Measurements from ENCODE around the gene MATK.
"Not testable (repeated sequence)": the region's sequence is repeated elsewhere in the genome, so short reads cannot be mapped to it uniquely, and the experiment has no call there.

Gene MATK

DNA sequence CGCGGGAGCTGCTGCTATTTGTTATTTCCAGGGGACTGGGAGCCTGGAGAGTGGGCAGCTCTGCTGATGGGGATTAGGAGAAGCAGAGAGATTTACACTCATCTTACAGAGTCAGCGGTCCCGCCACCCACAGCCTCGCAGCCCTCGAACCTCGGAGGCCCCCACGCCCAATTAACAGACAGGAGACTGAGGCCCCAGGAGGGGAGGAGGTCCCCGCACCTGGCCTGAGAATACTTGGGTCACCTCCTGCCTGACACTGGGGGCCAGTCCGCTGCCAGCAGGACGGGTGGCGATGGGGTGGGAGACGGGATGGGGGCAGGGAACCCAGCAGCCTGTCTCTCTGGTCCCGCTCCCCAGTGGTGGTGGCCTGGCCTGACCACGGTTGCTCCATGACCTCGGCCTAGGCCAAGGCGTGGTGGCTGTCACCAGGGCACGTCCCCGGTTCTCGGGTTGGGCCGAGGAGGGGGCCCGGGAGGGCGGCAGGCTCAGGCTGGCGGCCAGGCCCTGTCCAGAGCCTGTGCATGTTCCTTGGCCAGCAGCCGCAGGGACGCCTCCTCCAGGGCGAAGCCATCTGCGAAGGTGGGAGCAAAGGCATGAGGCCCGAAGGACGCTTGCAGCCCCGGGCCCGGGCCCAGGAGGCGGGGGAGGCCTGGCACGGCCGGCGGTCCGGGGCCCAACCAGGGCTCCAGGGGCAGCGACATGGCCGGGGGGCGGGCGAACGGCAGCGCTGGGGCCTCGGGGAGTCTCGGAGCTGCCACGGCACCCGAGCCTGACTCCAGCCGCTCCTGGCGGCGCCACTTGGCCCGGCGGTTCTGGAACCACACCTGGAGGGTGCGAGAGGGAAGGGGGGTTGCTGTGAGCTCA, 15.8 kb downstream of the MATK start:
- DNase-seq (ENCODE audit: low read depth): no peak

DNA sequence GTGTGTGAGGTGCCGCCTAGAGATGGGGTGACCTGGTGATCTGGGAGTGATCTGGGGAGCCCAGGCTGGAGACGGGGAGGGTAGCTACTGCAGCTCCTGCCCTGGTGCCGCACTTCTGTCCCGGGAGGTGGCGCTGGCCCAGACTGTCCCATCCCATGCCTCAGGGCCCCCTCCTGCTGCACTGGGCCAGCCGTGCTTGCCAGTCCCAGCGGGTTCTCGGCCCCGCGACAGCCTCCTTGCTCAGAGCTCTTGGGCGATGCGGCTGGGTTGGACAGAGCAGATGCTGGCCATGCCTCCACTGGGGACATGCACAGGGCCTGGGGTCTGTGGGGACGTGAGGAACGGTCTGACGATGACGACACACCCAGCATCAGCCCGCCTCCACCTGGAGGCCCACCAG, 16.7 kb downstream of the MATK start:
- DNase-seq (ENCODE audit: low read depth): no peak

DNA sequence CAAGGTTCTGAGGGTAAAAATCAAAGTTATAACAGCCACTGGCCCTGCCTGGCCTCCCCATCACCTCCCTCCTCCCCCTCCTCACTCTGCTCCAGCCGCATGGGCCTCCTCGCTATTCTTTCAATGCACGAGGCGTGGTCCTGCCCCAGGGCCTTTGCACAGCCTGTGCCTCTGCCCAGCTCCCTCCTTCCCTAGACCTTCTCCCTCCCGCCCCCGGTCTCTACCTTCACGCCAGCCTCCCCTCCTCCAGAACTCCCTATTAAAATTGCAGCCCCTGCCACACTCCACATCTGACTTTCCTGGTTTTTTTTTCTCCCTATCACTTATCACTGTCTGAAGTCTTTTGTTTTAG, 17.5 kb downstream of the MATK start:
- no peak for DNase-seq (ENCODE audit: low read depth)

DNA sequence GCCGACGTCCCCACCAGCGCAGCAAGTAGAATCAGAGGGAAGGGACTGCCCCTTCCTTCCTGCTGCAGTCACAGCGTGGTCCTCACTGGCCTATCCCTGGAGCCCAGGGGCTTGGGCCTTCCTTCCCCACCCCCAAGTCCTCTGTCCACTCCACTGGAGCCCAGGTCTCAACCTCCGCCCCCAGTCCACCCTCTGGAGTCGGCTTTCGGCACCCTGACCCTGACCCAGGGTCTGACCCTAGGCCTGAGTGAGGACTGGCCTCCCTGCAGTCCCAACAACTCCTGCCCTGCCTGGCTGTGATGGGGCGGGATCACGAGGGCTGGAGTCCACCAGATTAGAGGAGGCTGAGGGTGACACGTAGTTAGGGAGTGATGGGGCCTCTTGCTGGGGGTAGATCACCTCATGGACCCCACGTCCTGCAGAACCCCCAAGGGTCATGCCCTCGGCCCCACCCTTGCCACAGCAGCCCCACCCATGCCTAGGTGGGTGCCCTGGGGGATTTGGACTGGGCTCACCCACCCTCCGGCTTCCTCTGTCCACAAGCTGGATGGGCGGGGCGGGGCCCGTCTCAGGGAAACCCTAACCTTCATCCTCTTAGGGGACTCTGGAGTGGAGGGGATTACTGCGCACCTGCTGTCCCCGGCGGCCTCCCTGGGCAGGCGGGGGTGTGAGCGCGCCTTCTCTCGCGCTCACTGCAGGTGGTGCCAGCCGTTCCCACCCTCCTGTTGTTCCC, 18.0 kb downstream of the MATK start:
- DNase-seq (ENCODE audit: low read depth): no peak

DNA sequence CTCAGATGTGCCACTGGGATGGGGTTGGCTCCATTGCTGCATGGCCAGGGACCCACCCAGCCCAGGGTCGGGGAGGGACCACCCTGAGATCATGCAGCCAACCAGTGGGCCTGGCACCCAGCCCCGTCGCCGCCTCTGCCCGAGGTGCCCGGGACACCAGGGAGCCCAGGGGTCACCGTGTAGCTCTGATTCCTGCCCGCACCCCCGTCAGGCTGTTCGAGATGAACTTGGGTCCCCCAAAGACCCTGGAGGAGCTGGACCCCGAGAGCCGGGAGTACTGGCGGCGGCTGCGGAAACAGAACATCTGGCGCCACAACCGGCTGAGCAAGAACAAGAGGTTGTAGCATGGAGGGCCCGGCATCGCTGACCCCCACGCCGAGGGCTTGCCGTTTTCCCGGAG, 19.1 kb downstream of the MATK start:
- DNase-seq (ENCODE audit: low read depth): no peak

DNA sequence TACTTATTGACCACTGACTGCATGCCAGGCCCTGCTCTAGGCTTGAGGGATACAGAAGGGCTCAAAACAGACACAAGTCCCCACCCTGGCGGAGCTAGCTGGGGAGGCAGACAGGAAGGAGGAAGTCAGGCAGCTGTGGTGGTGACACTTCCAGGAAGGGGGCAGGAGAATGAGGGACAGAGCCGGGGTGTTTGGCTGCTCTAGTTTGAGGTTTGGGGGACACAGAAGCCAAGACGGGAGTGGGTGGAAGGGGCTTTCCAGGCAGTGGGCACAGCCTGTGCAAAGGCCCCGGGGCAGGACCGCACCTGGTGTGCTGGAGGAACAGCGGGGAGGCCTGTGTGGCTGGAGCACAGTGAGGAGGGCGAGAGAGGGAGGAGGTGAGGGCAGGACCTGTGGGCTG, 19.7 kb downstream of the MATK start:
- DNase-seq (ENCODE audit: low read depth): no peak

DNA sequence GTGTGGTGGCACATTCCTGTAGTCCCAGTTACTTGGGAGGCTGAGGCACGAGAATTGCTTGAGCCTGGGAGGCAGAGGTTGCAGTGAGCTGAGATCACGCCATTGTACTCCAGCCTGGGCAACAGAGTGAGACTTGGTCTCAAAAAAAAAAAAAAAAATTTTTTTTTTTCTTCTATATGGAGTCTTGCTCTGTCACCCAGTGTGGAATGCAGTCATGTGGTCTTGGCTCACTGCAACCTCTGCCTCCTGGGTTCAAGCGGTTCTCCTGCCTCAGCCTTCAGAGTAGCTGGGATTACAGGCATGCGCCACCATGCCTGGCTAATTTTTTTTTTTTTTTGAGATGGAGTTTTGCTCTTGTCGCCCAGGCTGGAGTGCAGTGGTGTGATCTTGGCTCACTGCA, 20.4 kb downstream of the MATK start:
- not testable (repeated sequence) for DNase-seq (ENCODE audit: low read depth)

DNA sequence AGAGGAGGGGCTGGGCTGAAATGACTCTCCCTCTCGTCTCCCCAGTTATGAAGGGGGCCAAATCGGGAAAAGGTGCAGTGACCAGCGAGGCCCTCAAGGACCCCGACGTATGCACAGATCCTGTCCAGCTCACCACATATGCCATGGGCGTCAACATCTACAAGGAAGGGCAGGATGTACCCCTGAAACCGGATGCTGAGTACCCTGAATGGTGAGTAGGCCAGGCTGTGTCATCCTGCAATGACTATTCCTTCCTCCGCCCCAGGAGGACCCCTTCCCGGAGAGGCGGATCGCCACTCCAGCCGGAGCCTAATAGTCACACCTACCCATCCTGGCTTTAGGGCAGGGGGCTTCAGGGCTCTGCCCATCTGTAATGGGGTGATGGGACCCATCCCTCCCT, 21.1 kb downstream of the MATK start:
- no peak for DNase-seq (ENCODE audit: low read depth)

DNA sequence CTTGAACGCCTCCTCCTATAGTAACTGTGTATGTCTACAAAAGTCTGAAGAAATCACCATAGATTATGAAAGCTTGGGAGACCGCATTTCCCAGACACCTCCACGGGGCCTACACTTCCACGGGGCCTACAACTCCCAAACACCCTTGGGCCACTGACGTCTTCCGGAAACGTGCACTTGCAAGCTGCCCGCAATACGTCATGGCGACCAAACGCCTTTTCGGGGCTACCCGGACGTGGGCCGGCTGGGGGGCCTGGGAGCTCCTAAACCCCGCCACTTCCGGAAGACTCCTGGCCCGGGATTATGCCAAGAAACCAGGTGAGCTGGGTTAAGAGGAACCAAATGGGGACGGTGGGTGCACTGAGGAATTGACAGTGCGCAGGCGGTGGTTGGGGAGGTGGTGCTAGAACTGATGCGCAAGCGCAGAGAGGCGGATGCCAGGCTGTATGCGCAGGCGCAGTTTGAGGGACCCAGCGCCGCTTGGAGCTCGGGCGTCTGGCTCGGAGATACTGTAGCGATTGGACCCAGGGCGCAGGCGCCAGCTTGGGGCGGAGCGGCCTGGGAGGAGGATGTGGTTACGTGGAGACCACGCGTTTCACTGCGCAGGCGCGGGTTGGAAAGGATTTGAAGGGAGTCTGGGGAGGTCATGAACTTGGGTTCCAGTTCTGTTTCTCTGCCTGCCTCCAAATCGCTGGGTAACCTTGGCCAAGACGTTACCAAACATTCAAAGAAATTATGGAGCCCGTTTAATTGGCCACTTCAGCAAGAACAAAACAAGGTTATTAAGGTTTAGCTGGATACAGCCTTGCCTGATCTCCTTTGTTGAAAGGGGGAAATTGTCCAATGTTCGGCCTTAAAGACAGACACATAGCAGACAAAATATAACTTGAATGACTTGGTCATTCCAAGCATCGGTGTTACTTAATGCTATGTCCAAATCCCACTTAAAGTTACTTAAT, 23.4 kb downstream of the MATK start, which contains the start of gene MRPL54:
MRPL54 (plus strand) TSS at position 182 of the 959 bp plus-strand sequence; CDS start at position 201, 19 bp downstream.
- peak; percentile 99 for DNase-seq (ENCODE audit: low read depth)

DNA sequence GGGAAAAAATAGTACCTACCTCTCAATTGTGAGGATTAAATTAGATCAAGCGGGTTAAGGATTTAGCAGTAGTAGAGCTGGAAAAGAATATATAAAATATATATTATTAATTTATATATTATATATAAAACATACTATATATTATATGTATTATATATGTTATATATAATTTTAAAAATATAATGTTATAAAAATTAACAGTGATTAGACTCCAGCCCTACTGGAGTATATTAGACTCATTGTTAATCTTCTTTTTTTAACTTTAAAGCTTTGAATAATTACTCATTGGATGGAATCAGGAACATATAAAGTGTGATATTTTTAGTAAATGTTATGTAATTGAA, 24.1 kb downstream of the MATK start:
- DNase-seq (ENCODE audit: low read depth): no peak

DNA sequence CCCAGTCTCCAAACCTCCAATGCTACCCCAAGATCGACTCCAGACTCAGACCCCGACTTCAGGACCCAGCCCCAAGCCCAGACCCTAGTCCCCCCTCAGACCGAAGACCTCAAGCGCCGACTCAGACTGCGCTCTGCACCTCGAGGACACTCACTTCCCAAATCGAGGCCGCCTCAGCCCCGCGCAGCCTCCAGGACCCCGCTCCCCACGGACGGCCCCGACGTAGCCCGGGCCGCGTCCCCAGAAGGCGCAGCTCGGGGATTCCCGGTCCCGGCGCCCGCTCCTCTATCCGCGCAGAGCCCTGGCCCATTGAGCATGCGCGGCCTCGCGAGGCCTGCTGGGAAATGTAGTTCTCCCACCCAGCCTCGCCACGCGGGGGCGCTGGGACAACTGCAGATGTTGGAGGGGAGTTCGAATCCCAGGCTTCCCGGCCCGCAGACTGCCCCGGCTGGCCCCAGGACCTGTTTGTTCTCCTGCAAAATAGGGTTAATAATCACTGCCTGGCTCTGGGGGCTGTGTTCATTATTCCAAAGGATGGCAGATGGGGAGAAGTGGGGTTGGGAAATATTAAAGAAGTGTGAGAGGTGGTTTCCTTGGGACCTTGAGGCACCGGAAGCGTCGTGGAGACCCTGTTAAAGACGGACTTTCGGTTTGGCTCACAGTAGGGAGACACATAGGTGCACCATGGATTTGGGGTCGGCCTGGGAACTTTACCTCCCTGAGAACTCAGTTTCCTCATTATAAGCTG, 24.6 kb downstream of the MATK start, which contains the start of gene APBA3:
APBA3 (minus strand) TSS at position 311 of the 748 bp plus-strand sequence. CDS start 1,428 bp downstream, outside the sequence.
- peak; percentile 97 for DNase-seq (ENCODE audit: low read depth)

DNA sequence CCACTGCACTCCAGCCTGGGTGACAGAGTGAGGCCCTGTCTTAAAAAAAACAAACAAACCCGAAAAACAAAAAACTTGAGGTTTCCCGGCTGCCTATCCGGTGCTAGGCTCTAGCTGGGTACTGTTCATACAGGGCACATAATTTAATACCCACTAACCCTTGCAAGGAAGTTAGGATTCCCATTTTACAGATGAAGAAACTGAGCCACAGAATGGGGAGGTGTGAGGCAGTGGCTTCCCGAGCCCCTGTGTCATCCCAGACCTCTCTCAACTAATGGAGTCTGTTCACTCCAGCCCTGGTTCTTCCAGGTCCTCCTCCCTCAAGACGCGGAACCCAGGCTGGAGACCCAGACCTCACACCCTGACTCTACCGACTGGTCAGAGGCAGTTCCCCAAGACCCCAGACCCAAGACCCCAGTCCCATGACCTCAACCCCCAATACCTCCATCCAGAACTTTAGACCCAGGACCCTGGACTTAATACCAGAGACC, 25.3 kb downstream of the MATK start:
- DNase-seq (ENCODE audit: low read depth): no peak

DNA sequence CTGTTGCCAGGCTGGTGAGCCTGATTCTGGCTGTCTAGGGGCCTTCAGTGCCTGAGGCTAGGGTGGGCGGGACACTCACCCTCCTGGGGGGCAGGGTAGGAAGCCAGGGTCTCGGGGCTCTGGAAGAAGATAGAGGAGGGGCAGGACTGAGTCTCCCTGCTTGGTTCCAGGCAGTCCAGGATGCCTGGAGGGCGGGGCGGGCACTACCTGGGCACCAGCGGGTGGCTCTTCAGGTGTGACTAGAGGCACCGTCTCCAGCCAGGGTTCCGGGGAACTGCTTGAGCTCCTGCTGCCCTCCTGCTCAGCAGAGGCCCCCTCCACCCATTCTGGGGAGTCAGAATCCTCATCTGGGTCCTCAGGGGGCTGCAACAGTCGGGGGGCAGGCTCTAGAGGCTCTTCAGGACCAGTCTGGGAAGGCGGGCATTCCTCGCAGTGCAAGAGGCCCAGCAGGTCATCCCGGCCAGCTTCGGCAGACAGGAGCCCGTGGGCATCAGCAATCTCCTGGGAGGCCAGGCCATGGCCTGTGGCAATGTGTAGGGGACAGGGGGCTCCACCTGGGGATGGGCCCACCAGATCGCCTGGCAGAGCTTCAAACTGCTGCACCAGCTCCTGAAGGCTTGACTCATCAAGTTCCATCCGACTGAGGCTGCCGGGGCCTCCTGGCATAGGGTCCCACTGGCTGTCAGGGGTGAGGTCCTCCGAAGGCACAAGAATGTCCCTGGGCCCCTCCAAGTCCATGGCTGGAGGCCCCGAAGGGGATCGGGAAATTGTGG, 26.5 kb downstream of the MATK start:
- no peak for DNase-seq (ENCODE audit: low read depth)

DNA sequence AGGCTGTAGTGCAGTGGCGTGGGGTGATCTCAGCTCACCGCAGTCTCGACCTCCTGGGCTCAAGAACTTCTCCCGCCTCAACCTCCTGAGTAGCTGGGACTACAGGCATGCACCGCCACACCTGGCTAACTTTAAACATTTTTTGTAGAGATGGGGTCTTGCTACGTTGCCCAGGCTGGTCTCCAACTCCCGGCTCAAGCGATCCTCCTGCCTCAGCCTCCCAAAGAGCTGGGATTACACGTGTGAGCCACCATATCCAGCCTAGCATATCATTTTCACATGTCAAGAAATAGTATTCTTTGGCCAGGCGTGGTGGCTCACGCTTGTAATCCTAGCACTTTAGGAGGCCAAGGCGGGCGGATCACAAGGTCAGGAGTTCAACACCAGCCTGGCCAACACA, 27.9 kb downstream of the MATK start:
- DNase-seq (ENCODE audit: low read depth): not testable (repeated sequence)

DNA sequence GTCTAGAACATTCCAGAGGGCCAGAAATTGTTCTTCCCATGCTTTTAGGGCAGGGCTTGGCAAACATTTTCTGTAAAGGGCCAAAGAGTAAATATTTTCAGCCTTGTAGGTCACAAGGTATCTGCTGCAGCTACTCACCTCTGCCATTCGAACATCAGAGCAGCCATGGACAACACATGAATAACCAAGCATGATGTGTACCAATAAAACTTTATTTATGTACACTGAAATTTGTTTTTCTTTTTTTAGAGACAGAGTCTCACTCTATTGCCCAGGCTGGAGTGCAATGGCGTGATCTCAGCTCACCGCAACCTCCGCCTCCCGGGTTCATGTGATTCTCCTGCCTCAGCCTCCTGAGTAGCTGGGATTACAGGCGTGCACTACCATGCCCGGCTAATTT, 28.5 kb downstream of the MATK start:
- not testable (repeated sequence) for DNase-seq (ENCODE audit: low read depth)

DNA sequence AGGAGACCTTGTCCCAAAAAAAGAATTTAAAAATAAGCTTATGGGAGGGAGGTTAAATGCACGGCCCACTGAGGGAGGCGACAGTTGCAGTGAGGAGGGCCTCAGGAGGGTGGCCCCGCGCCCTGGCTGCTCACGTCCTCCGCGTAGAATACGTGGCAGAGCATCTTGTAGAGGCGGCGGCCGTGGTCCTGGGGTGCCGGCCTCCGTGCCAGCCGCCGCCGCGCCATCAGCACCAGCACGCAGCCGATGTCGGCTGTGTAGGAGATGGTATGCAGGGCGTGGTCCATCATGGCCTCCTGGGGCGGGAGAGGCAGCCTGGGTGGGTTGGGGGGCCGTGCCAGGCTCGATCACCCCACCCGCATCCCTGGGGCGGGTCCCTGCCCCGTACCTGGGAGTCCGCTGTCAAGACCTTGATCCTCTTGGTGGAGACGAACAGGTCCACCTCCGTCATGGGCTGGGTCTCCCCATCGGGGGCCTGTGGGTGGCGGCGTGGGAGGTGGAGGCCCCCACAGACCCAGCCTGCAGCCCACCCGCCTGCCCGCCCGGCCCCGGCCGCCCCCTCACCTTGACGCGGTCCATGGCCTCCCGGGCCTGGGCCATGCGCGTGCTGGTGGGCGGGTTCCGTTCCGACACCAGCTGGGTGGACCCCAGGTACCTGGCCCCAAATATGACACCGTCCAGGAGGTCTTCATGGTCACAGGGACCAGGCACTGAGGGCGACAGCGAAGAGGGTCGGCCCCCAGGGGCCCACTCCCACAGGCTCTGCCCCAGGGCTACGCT, 32.4 kb downstream of the MATK start:
- no peak for DNase-seq (ENCODE audit: low read depth)

DNA sequence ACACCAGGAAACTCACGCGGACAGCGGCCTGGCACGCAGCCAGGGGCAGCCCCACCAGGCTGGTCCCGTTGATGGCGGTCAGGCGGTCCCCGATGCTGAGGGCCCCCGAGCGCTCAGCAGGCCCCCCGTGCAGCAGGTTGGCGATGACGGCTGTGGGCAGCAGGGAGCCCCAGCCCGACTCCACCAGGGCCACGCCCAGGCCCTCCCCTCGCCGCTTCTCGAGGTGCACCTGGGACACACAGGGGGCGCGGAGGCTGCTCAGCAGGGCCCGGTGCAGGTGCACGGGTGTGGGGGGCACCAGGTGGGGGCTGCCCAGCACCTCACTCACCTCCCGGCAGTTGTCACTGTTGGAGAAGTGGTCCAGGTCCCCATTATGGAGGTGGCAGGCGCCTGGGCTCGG, 33.7 kb downstream of the MATK start:
- no peak for DNase-seq (ENCODE audit: low read depth)

DNA sequence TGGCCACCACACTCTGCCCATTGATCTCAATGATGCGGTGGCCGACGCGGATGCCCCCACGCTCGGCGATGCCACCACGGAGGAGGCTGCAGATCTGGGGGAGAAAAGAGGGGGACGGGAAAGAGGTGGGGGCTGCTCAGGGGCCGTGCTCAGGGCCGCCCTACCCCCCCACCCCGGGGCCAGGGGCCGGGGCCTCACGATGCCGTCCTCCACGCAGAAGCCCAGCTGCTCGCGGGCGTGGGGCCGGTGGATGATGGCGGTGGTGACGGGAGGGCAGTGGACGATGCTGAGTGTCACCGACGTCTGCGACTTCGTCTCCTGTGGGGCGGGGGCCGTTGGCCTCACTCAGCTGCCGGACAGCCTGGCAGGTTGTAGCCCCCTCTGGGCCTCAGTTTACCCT, 34.9 kb downstream of the MATK start:
- DNase-seq (ENCODE audit: low read depth): no peak

DNA sequence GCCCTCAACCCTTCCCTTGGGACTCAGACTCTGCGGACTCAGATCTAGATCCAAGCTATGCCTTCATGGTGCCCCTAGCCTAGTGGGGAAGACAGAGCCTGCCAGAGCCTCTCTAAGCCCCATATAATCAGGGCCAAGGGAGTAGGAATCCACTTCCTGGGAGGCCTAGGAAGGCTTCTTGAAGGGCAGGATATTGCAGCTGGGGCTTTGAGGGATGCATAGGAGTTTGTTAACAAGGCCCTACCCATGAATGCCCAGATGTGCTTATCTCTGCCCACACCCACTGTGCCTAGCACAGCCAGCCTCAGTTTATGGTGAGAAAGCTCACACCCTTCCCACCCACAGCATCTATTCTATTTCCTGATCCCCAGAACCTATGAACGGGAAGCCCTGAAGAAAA, 36.0 kb downstream of the MATK start:
- no peak for DNase-seq (ENCODE audit: low read depth)

DNA sequence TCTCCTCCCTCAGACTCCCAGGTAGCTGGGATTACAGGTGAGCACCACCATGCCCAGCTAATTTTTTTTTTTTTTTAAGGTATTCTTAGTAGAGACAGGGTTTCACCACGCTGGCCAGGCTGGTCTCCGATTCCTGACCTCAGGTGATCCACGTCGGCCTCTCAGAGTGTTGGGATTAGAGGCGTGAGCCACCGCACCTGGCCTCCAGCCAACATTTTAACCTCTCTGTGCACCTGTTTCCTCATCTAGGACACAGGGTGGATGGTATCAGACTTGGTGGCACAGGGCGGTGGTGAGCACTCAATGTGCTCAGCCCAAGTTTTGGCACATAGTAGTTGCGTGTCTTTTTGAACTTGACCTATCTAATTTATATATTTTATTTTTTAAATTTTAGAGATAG, 37.2 kb downstream of the MATK start:
- DNase-seq (ENCODE audit: low read depth): no peak

Measured in activated T-cell treated with anti-CD3 and anti-CD28 coated beads for 1 hour (primary cell).